GM21737 (cell line): ENCODE measurements around the gene FGF4.

ENCODE experiments used
- ATAC-seq: cut with Tn5 transposase; IDR thresholded peaks from one replicate; pipeline ENCODE4 v1.9.1; 2021; ENCODE audit warnings: mild to moderate bottlenecking, moderate library complexity; ENCODE audit not compliant: unreplicated experiment

The FGF4 gene

GRCh38 chr11:69775163-69775755 lies at the start of gene FGF4:
Gene FGF4, minus strand, starts transcription at chr11:69775341. Its CDS starts 257 bp downstream, at chr11:69775084.
- ATAC-seq, result no peak

GRCh38 chr11:69823641-69824265 lies 48.6 kb upstream of the FGF4 start:
- ATAC-seq, result no peak

- no peak for ATAC-seq
Observed at GRCh38 chr11:69822676-69823494, 47.7 kb upstream of the FGF4 start.

GRCh38 chr11:69821511-69822040 lies 46.4 kb upstream of the FGF4 start:
- no peak for ATAC-seq

GRCh38 chr11:69820441-69820840 lies 45.3 kb upstream of the FGF4 start:
- no peak for ATAC-seq

GRCh38 chr11:69819541-69820070 lies 44.5 kb upstream of the FGF4 start:
- ATAC-seq, result no peak

- ATAC-seq, result no peak
Observed at GRCh38 chr11:69818603-69819441, 43.7 kb upstream of the FGF4 start, which contains the start of gene FGF3. Gene FGF3, minus strand, starts transcription at chr11:69819416. Its CDS starts 483 bp downstream, at chr11:69818933.

- ATAC-seq, result no peak
Observed at GRCh38 chr11:69818231-69818602, 43.1 kb upstream of the FGF4 start.

GRCh38 chr11:69817265-69818230 lies 42.4 kb upstream of the FGF4 start:
- ATAC-seq, result no peak

GRCh38 chr11:69816671-69817070 lies 41.5 kb upstream of the FGF4 start:
- ATAC-seq, result no peak

- no peak for ATAC-seq
Observed at GRCh38 chr11:69815973-69816372, 40.8 kb upstream of the FGF4 start.

GRCh38 chr11:69814902-69815301 lies 39.8 kb upstream of the FGF4 start:
- no peak for ATAC-seq

- ATAC-seq, result no peak
Observed at GRCh38 chr11:69814411-69814810, 39.3 kb upstream of the FGF4 start.

- ATAC-seq, result no peak
Observed at GRCh38 chr11:69813839-69814238, 38.7 kb upstream of the FGF4 start.

GRCh38 chr11:69812946-69813345 lies 37.8 kb upstream of the FGF4 start:
- ATAC-seq, result no peak

GRCh38 chr11:69812256-69812655 lies 37.1 kb upstream of the FGF4 start:
- no peak for ATAC-seq

GRCh38 chr11:69811431-69811830 lies 36.3 kb upstream of the FGF4 start:
- no peak for ATAC-seq

GRCh38 chr11:69810289-69811118 lies 35.4 kb upstream of the FGF4 start:
- no peak for ATAC-seq
